CD4-positive, alpha-beta T cell treated with Interleukin-10 for 1 hour (primary cell): ENCODE results near the gene NPAS1.

Experiments
- DNase-seq: peaks from one replicate; pipeline ENCODE4 v3.0.0-alpha.2; 2020

The NPAS1 gene

GRCh38 chr19:47019431-47020041 is at the start of gene NPAS1:
TSS of gene NPAS1 (plus strand) at chr19:47019837. CDS start at chr19:47021048, 1,211 bp downstream.
- DNase-seq = no peak

GRCh38 chr19:46970815-46971214 is 48.8 kb upstream of the NPAS1 start:
- DNase-seq = no peak

GRCh38 chr19:46972311-46972710 is 47.3 kb upstream of the NPAS1 start:
- no peak for DNase-seq

GRCh38 chr19:46974181-46974580 is 45.5 kb upstream of the NPAS1 start:
- no peak for DNase-seq

GRCh38 chr19:46975011-46975924 is 44.4 kb upstream of the NPAS1 start:
- DNase-seq = no peak

GRCh38 chr19:46975925-46976782 is 43.5 kb upstream of the NPAS1 start:
- no peak for DNase-seq

- DNase-seq = no peak
Observed at GRCh38 chr19:46976845-46977320, 42.8 kb upstream of the NPAS1 start.

GRCh38 chr19:46977548-46977947 is 42.1 kb upstream of the NPAS1 start:
- DNase-seq = no peak

- peak; percentile 41 for DNase-seq
Observed at GRCh38 chr19:46978171-46978869, 41.3 kb upstream of the NPAS1 start.

GRCh38 chr19:46979126-46980105 is 40.2 kb upstream of the NPAS1 start:
- DNase-seq = no peak

- DNase-seq = no peak
Observed at GRCh38 chr19:46980761-46981160, 38.9 kb upstream of the NPAS1 start.

GRCh38 chr19:46981286-46981945 is 38.2 kb upstream of the NPAS1 start:
- no peak for DNase-seq

GRCh38 chr19:46983097-46983496 is 36.5 kb upstream of the NPAS1 start:
- no peak for DNase-seq

- no peak for DNase-seq
Observed at GRCh38 chr19:46984077-46985010, 35.3 kb upstream of the NPAS1 start.

GRCh38 chr19:46985542-46986415 is 33.9 kb upstream of the NPAS1 start:
- no peak for DNase-seq

- DNase-seq = no peak
Observed at GRCh38 chr19:46988614-46989230, 30.9 kb upstream of the NPAS1 start.

GRCh38 chr19:46990991-46991676 is 28.5 kb upstream of the NPAS1 start:
- DNase-seq = peak; percentile 76
